CD4-positive, alpha-beta T cell treated with Interleukin-1 beta for 1 hour (primary cell): ENCODE measurements around the gene DNAI2.
"Not testable (repeated sequence)": the region's sequence is repeated elsewhere in the genome, so short reads cannot be mapped to it uniquely, and the experiment has no call there.

Source experiments
- DNase-seq, 2 donors: peaks; one replicate each; pipeline ENCODE4 v3.0.0-alpha.2; 2020 to 2022

The DNAI2 gene

GRCh38 chr17:74276541-74277009 is 2.5 kb downstream of the DNAI2 start:
- no peak for DNase-seq

DNA sequence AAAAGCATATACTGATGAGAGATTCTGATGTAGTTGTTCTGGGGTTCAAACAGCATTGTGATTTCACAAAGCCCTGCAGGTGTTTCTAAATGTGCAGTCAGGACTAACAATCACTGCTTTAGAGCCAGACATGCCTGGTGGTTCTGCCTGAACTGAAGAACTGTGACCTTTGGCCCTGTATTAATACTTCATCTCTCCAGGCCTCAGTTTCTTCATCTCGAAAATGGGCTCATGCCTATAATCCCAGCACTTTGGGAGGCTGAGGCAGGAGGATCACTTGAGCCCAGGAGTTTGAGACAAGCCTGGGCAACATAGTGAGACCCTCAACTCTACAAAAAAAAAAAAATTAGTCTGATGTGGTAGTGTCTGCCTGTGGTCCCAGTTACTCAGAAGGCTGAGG is 3.9 kb downstream of the DNAI2 start:
- DNase-seq: no peak

GRCh38 chr17:74279617-74280016 is 5.6 kb downstream of the DNAI2 start:
- not testable (repeated sequence) for DNase-seq

GRCh38 chr17:74280093-74280513 is 6.1 kb downstream of the DNAI2 start:
- DNase-seq: peak; percentile 75 to 81

GRCh38 chr17:74281799-74282198 is 7.8 kb downstream of the DNAI2 start:
- DNase-seq: no peak

- not testable (repeated sequence) for DNase-seq
These were observed 8.2 kb downstream of the DNAI2 start for GRCh38 chr17:74282274-74282586.

GRCh38 chr17:74282587-74283370 is 8.7 kb downstream of the DNAI2 start:
- DNase-seq: peak; percentile 57 to 74

DNA sequence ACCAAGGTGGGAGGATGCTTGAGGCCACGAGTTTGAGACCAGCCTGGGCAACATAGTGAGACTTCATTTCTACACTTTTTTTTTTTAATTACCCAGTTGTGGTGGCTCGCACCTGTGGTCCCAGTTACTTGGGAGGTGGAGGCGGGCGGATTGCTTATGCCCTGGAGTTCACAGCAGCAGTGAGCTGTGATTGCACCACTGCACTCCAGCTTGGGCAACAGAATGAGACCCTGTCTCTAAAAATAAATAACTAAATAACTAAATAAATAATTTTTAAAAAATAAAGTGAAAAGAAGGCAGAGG is 9.3 kb downstream of the DNAI2 start:
- no peak for DNase-seq

- DNase-seq: no peak
These were observed 13.1 kb downstream of the DNAI2 start for GRCh38 chr17:74287031-74287602.

DNA sequence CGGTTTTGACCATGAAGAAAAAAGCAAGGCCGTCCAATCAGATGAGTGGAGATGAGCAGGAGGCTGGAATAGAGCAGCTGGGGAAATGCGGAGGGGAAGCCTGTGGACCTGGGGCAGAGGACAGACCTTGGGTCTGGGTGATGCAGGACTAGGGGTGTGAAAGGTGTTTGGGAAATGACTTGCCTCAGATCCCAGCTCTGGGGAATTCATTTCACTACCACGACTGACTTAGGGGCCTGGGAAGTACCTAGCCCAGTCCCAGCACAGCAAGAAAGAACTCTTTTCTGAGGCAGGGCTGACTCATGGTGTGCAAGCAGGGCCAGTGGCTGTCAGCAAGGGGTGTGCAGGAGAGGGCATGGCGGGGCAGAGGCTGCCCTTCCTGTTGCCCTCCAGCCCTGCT is 14.8 kb downstream of the DNAI2 start:
- DNase-seq: no peak

DNA sequence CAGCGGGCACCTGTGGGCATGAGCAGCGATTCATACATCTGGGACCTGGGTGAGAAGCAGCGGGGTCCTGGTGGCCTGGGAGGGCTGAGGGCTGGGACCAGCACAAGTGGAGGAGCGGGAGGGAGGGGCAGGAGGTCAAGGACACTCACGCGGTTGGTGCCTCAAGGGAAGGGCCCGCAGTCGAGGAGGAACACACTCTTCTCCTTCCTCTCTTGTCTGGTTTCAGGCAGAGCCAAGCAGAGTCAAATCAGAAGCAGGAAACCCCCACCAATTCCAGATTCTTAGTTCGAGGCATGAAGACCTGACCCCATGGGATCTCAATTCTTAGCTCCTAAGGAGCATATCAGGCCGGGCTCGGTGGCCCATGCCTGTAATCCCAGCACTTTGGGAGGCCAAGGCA is 15.7 kb downstream of the DNAI2 start:
- DNase-seq: no peak

DNA sequence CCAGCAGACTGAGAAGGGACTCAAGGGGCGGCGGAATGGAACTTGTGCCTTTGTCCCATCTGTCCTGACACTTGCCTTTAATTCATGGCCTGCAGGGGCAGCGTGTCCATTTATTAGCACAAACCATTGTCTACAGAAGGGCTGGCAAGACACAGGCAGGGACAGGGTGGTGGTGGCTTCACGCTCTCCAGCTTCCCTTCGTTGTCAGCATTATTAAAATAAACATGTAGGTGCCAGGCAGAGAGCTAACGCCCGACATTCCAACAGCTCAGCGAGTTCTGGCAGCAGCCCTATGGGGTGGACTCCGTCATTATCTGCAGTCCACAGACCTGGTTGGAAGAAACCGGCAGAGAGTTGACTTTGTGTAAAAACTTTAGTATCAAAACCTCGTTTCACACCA is 16.3 kb downstream of the DNAI2 start:
- DNase-seq: no peak

GRCh38 chr17:74292495-74292894 is 18.5 kb downstream of the DNAI2 start:
- no peak for DNase-seq

DNA sequence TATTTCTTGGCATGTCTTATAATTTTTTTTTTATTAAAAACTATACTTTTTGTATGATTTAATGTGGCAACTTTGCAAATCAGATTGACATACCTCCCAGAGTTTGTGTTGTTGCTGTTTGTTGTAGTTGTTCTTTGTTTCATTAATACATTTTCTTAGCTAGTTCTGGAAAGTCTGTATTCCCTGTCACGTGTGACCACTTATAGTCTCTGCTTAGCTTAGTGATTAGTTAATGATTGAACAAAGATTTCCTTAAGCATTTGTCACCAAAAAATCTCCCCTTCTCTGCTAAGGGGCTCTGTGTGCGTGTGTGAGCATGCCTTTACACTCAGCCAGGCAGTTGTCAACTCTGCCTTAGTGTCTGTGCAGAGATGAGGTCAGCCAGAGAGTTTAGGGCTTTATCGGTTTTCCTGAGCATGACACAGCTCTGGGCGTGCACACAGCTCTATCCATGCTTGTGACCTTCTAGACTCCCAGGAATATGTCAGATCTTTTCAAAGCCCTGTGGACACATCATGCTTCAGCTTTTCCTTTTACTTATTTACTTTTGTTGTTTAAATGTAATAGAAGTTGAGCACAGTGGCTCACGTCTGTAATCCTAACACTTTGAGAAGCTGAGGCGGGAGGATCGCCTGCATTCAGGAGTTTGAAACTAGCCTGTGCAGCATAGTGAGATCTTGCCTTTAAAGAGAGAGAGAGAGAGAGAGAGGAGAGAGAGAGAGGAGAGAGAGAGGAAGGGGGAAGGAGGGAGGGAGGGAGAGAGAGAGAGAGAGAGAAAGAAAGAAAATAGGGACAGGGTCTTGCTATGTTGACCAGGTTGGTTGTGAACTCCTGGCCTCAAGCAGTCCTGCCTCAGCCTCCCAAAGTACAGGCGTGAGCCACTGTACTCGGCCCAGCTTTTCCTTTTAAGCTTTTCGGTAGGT is 21.9 kb downstream of the DNAI2 start:
- no peak for DNase-seq

DNA sequence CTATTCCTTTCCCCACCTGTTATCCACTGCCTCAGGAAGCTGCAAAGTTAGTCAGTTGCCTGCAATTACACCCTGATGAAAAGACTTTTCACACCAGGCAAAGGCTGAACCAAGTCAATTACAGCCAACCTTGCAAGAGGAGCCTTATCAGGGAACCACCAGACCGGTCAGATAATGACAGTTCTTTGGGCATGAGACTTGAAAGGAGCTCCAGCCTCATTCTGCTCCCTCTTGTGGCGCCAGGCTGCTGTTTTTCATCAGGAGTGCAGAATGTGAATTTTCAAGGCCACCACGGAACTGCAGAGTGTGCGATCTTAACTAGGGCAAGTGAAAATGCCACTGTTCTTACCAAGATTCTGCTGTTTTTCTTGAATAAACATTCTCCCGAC is 22.5 kb downstream of the DNAI2 start:
- peak; percentile 47 to 59 for DNase-seq

- no peak for DNase-seq
These were observed 23.9 kb downstream of the DNAI2 start for GRCh38 chr17:74297941-74298340.

- DNase-seq: no peak
These were observed 24.7 kb downstream of the DNAI2 start for GRCh38 chr17:74298778-74299177.

DNA sequence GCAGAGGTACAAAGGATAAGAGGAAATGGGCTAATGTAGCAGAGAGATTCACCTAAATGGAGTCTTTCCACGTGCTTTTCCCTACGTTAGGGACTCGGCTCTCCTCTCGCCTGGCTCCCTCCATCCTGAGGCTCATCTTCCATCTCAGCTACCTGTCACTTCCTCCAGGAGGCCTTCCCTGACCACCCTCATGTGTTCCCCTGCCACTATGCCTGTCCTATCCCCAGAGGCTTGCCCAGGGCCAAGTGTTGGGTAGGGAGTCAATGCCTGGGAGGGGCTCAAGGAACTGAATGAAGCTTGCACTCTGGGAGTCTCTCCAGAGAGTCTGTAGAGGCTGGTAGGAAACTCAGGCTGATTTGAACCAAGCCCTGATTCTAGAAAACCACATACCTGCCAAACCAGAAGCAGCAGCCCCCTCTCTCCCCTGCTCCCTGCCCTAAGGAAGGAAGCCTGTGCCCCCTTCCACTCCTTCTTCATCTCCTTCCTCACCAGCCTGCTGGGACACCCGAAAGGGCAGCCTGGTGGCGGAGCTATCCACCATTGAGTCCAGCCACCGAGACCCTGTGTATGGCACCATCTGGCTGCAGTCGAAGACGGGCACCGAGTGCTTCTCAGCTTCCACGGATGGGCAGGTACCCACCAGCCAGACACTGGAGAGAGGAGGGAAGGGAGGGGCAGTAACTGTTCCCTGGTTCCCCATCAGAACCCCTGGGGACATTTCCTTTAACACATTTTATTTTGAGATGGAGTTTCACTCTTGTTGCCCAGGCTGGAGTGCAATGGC is 25.4 kb downstream of the DNAI2 start:
- no peak for DNase-seq

DNA sequence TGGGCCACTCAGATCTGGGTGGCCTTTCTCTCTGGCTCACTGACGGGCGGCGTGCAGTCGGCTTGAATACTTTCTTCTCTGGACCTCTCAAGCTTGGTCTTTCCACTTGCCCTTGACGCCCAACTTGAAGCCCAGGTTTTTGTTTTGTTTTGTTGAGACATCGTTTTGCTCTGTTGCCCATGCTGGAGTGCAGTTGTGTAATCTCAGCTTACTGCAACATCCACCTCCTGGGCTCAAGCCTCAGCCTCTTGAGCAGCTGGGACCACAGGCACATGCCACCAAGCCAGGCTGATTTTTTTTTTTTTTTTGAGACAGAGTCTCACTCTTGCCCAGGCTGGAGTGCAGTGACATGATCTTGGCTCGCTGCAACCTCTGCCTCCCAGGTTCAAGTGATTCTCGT is 29.3 kb downstream of the DNAI2 start:
- DNase-seq: no peak

DNA sequence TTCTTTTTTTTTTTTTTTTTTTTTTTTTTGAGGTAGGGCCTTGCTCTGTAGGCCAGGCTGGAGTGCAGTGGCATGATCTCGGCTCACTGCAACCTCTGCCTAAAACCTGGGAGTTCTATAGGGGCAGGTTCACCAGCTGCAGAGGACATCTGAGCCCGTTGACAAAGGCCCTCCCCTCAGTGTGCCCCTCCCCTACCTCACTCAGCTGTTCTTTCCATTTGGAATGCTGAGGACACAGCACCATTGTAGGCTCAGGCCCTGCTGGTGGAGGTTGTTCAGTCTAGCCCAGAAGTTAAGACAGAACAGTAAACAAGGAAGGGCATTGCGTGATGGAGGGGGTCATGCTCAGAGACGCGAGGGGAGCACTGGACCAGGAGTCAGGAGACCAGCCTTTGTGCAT is 30.1 kb downstream of the DNAI2 start:
- no peak for DNase-seq

DNA sequence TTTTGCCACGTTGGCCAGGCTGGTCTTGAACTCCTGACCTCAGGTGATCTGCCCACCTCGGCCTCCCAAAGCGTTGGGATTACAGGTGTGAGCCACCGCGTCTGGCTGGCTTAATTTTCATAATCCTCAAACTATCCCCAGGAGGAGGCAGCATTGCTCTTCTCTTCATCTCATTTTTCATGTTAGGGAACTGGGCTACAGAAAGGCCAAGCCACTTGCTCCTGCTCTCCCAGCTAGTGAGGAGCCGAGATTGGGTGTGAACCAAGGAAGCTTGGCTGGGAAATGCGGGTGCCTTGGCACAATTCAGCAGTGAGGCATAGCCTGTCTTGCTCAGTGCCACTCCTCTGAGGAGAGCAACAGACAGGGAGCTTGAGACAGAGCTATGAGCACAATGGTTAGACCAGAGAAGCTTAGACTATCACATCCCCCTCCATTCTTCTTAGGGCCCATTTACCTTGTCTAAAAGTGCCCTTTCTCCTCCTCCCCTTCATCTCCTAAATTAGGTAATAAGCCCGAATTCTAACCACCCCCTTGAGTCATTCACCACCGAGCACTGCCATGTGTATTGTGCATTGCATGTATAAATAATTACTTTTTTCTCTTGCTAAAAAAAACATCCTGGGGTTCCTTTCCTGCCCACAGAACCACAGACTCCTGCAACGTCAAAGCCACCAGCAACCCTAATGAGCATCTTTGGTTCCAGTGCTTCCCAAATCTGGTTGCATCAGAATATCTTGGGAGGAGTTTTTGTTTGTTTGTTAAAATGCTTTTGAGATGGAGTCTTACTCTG is 32.0 kb downstream of the DNAI2 start:
- no peak for DNase-seq
